OCI-LY3 (cell line): ENCODE data around the gene TRIM37.
A peak's percentile ranks its signal among the peaks of the same experiment; 100 is the strongest.
"Not testable (repeated sequence)": the region's sequence is repeated elsewhere in the genome, so short reads cannot be mapped to it uniquely, and the experiment has no call there.

ENCODE experiments used
- H2AFZ ChIP-seq: fragments of 200-600, 300-600 bp; shearing (Covaris generic); 2 replicates; pipeline ENCODE4 v1.6.0; 2014; ENCODE audit warnings: antibody characterized with exemption, low read depth, low read length
- H3K27ac ChIP-seq: fragments of 200-600, 300-600 bp; sonication (generic); 2 replicates; pipeline ENCODE4 v1.5.1; 2014; ENCODE audit warnings: mild to moderate bottlenecking, low read length, moderate library complexity, mixed read lengths
- H3K27me3 ChIP-seq: fragments of 200-600, 300-600 bp; sonication (generic); 2 replicates; pipeline ENCODE4 v1.6.1; 2014; ENCODE audit warnings: low read depth, low read length, mixed read lengths
- H3K36me3 ChIP-seq: fragments of 200-600, 300-600 bp; sonication (generic); replicated peaks from 2 replicates; pipeline ENCODE3; 2014; ENCODE audit warnings: low read depth, low read length, mixed read lengths
- H3K4me1 ChIP-seq: fragments of 300-600, 200-600 bp; sonication (generic); 2 replicates; pipeline ENCODE4 v1.6.1; 2014; ENCODE audit warnings: low read length, mixed read lengths
- H3K4me2 ChIP-seq: fragments of 200-600, 300-600 bp; sonication (generic); 2 replicates; pipeline ENCODE4 v1.6.1; 2014; ENCODE audit warnings: low read length, mixed read lengths
- H3K4me3 ChIP-seq: fragments of 300-600, 200-600 bp; sonication (generic); 2 replicates; pipeline ENCODE4 v1.5.1; 2014; ENCODE audit warnings: antibody characterized with exemption, mild to moderate bottlenecking, low read length, moderate library complexity
- H3K79me2 ChIP-seq: fragments of 300-600, 200-600 bp; shearing (Covaris generic); 2 replicates; pipeline ENCODE4 v1.6.1; 2014; ENCODE audit warnings: mild to moderate bottlenecking, low read length, mixed read lengths
- H3K9ac ChIP-seq: fragments of 300-600, 200-600 bp; shearing (Covaris generic); 2 replicates; pipeline ENCODE4 v1.6.0; 2014; ENCODE audit warnings: mild to moderate bottlenecking, low read length, moderate library complexity
- H3K9me3 ChIP-seq: fragments of 200-600, 300-600 bp; shearing (Covaris generic); 2 replicates; pipeline ENCODE4 v1.6.1; 2014; ENCODE audit warnings: low read length, mixed read lengths; ENCODE audit not compliant: insufficient read depth
- H4K20me1 ChIP-seq: fragments of 200-600, 300-600 bp; sonication (generic); 2 replicates; pipeline ENCODE4 v1.6.1; 2016; ENCODE audit warnings: low read length, mixed read lengths; ENCODE audit not compliant: insufficient read depth
- CTCF ChIP-seq: fragments of 200-600, 300-600 bp; sonication (generic); IDR thresholded peaks from 2 replicates; pipeline ENCODE4 v1.5.1; 2014; ENCODE audit warnings: antibody characterized with exemption, low read length, low read depth
- EZH2phosphoT487 ChIP-seq: fragments of 200-600 bp; shearing (Covaris generic); IDR thresholded peaks from 2 replicates; pipeline ENCODE4 v1.6.1; 2018; ENCODE audit warnings: antibody characterized with exemption, mixed run types, low read depth

The TRIM37 gene

GRCh38 chr17:59093145-59093701 lies 13.5 kb downstream of the TRIM37 start:
- Histone ChIP-seq H3K9ac (peak overlapping the region; percentile 26; the same call in 1 of the 2 replicates), H3K27ac (no peak overlapping the region; the same call in 1 of the 2 replicates), H3K36me3 (peaks cover 7% of the 10 kb centered on the region), H3K4me2 (peak overlapping the region; percentile 73), H3K4me3 (peak overlapping the region; percentile 40), H3K79me2 (peaks cover 37% of the 10 kb centered on the region), H3K27me3 (no peaks in the 10 kb centered on the region), H4K20me1 (no peaks in the 10 kb centered on the region), H3K4me1 (peaks cover 23% of the 10 kb centered on the region), H3K9me3 (no peaks in the 10 kb centered on the region), H2AFZ (no peak overlapping the region)
- no peak for TF ChIP-seq CTCF
- no peak for TF ChIP-seq EZH2phosphoT487

DNA sequence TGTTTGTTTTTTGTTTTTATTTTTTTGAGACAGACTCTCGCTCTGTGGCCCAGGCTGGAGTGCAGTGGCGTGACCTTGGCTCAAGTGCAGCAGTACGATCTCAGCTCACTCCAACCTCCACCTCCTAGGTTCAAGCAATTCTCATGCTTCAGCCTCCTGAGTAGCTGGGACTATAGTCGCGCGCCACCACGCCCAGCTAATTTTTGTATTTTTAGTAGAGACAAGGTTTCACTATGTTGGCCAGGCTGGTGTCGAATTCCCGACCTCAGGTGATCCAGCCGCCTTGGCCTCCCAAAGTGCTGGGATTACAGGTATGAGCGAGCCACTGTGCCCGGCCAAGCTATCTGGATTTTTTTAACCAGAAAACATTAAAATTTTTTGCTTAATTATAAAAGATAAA lies 16.1 kb downstream of the TRIM37 start:
- H2AFZ ChIP-seq, H3K27ac ChIP-seq, H3K9me3 ChIP-seq, H4K20me1 ChIP-seq, H3K4me2 ChIP-seq, H3K9ac ChIP-seq, H3K4me3 ChIP-seq, H3K27me3 ChIP-seq: not testable (repeated sequence)
- H3K79me2 ChIP-seq: peaks cover 30% of the 10 kb centered on the region
- H3K4me1 ChIP-seq: peaks cover 23% of the 10 kb centered on the region
- peaks cover 10% of the 10 kb centered on the region for H3K36me3 ChIP-seq

DNA sequence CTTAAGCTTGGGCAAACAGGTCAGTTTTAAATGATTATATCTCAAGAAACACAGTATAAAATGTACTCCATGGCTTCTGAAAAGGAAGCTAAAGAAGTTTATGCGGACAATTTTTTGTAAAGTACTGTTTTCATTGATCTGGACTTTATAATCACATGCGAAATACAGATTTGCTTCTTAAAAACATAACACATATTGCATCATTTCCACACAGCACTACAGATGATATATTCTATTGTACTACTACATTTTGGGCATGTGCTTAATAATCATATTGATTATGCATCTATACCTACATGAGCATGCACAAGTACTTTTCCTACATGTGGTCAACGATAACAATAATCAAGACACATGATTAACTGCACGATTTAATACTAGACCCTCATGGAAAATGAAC lies 22.5 kb downstream of the TRIM37 start:
- Histone ChIP-seq H4K20me1 (no peaks in the 10 kb centered on the region), H3K4me1 (no peaks in the 10 kb centered on the region), H3K79me2 (no peaks in the 10 kb centered on the region), H3K4me2 (no peak overlapping the region), H3K4me3 (no peak overlapping the region), H3K9ac (no peak overlapping the region), H3K27ac (no peak overlapping the region), H2AFZ (no peak overlapping the region), H3K9me3 (no peaks in the 10 kb centered on the region), H3K27me3 (no peaks in the 10 kb centered on the region), H3K36me3 (peaks cover 22% of the 10 kb centered on the region)
- TF ChIP-seq CTCF (no peak), EZH2phosphoT487 (no peak)

GRCh38 chr17:59074494-59074893 lies 32.2 kb downstream of the TRIM37 start:
- Histone ChIP-seq H3K27ac (no peak overlapping the region), H3K9me3 (no peaks in the 10 kb centered on the region), H3K4me2 (no peak overlapping the region), H3K79me2 (no peaks in the 10 kb centered on the region), H2AFZ (no peak overlapping the region), H3K9ac (no peak overlapping the region), H3K27me3 (no peaks in the 10 kb centered on the region), H3K4me3 (no peak overlapping the region), H4K20me1 (no peaks in the 10 kb centered on the region), H3K36me3 (peaks cover 23% of the 10 kb centered on the region), H3K4me1 (no peaks in the 10 kb centered on the region)
- TF ChIP-seq CTCF (no peak), EZH2phosphoT487 (no peak)
